ENCODE results near the gene SYNJ1. TPM values are rescaled to one million over a fixed set of nuclear protein-coding genes. Genes with fewer than 3 reads are reported as not detected.

SYNJ1 gene
- total RNA-seq, 1 experiment from 2014 or later = 4.2 TPM

DNA sequence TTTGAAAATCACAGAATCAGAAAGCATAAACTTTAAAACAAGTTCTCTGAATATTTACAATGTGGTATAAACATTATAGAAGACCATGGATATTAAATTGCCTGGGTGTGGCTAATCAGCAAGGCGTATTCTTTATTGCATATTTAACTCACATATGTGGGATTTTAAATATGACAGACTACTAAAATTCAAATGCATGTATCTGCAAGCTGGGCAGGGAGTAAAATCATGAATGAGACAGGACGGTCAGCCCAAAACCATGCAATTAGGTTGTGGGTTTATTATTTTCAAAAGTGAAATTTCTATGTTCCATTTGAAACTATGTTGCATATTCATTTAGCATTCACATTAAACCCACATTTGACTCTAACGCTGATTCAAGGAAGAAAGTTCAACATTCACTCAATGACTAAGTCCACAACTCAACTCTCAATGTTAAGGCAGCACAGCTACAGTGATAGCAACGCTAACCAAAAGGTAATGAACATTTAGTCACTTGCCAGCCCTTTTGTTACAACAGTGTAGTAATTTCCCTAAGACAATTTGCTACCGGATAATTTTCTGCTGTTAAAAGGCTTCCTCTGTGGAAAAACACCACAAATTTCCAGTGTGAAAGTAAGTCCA is 6.3 kb upstream of the SYNJ1 start (continued):
- TF ChIP-seq, protein P1, sequence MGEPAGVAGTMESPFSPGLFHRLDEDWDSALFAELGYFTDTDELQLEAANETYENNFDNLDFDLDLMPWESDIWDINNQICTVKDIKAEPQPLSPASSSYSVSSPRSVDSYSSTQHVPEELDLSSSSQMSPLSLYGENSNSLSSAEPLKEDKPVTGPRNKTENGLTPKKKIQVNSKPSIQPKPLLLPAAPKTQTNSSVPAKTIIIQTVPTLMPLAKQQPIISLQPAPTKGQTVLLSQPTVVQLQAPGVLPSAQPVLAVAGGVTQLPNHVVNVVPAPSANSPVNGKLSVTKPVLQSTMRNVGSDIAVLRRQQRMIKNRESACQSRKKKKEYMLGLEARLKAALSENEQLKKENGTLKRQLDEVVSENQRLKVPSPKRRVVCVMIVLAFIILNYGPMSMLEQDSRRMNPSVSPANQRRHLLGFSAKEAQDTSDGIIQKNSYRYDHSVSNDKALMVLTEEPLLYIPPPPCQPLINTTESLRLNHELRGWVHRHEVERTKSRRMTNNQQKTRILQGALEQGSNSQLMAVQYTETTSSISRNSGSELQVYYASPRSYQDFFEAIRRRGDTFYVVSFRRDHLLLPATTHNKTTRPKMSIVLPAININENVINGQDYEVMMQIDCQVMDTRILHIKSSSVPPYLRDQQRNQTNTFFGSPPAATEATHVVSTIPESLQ (CRISPR knock-in tag; IDR thresholded peaks at IDR 0.05) = no peak
- TF ChIP-seq, protein P2, sequence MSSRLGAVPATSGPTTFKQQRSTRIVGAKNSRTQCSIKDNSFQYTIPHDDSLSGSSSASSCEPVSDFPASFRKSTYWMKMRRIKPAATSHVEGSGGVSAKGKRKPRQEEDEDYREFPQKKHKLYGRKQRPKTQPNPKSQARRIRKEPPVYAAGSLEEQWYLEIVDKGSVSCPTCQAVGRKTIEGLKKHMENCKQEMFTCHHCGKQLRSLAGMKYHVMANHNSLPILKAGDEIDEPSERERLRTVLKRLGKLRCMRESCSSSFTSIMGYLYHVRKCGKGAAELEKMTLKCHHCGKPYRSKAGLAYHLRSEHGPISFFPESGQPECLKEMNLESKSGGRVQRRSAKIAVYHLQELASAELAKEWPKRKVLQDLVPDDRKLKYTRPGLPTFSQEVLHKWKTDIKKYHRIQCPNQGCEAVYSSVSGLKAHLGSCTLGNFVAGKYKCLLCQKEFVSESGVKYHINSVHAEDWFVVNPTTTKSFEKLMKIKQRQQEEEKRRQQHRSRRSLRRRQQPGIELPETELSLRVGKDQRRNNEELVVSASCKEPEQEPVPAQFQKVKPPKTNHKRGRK (CRISPR knock-in tag; IDR thresholded peaks at IDR 0.05; ENCODE audit: borderline replicate concordance) = no peak
- TF ChIP-seq ESRRA (CRISPR knock-in tag; IDR thresholded peaks at IDR 0.05; ENCODE audit: borderline replicate concordance) = no peak
- TF ChIP-seq, protein P3, sequence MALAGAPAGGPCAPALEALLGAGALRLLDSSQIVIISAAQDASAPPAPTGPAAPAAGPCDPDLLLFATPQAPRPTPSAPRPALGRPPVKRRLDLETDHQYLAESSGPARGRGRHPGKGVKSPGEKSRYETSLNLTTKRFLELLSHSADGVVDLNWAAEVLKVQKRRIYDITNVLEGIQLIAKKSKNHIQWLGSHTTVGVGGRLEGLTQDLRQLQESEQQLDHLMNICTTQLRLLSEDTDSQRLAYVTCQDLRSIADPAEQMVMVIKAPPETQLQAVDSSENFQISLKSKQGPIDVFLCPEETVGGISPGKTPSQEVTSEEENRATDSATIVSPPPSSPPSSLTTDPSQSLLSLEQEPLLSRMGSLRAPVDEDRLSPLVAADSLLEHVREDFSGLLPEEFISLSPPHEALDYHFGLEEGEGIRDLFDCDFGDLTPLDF (CRISPR knock-in tag; IDR thresholded peaks at IDR 0.05) = no peak
- TF ChIP-seq FOXP1 (CRISPR knock-in tag; IDR thresholded peaks at IDR 0.05; ENCODE audit: borderline replicate concordance) = no peak
- no peak for TF ChIP-seq TCF7 (CRISPR knock-in tag; IDR thresholded peaks at IDR 0.05; ENCODE audit: low read depth)
- no peak for TF ChIP-seq ZNF219 (CRISPR knock-in tag; IDR thresholded peaks at IDR 0.05; ENCODE audit: borderline replicate concordance)
- TF ChIP-seq RORB (CRISPR knock-in tag; IDR thresholded peaks at IDR 0.05) = no peak
- TF ChIP-seq CBFB (CRISPR knock-in tag; IDR thresholded peaks at IDR 0.05; ENCODE audit: low read depth) = no peak

DNA sequence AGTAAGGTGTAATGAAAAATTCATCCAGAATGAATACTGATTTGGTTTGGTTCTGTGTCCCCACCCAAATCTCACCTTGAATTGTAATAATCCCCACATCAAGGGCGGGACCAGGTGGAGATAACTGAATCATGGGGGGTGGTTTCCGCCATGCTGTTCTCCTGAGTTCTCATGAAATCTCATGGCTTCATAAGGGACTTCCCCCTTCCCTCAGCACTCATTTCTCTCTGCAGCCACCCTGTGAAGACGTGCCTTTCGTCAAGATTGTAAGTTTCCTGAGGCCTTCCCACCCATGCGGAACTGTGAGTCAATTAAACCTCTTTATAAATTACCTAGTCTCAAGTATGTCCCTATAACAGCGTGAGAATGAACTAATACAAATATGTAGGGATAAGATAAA is 5.5 kb upstream of the SYNJ1 start:
- Mint-ChIP-seq H3K9me3 (no peaks in the 10 kb centered on the region), H3K4me3 (no peak overlapping the region), H3K4me1 (peaks cover 16% of the 10 kb centered on the region), H3K27me3 (ENCODE audit: low read depth) (no peaks in the 10 kb centered on the region), H3K27ac (no peak overlapping the region), H3K36me3 (peaks cover 10% of the 10 kb centered on the region)
- ChIA-PET POLR2A (no interaction called here), CTCF (no interaction called here)
- TF ChIP-seq SMAD3 (CRISPR knock-in tag; IDR thresholded peaks at IDR 0.05; ENCODE audit: borderline replicate concordance) = no peak
- no peak for TF ChIP-seq OVOL2 (CRISPR knock-in tag; IDR thresholded peaks at IDR 0.05; ENCODE audit: borderline replicate concordance)
- TF ChIP-seq FOXK1 (CRISPR knock-in tag; IDR thresholded peaks at IDR 0.05) = no peak
- TF ChIP-seq ZNF121 (CRISPR knock-in tag; IDR thresholded peaks at IDR 0.05) = no peak
- TF ChIP-seq, protein P4, sequence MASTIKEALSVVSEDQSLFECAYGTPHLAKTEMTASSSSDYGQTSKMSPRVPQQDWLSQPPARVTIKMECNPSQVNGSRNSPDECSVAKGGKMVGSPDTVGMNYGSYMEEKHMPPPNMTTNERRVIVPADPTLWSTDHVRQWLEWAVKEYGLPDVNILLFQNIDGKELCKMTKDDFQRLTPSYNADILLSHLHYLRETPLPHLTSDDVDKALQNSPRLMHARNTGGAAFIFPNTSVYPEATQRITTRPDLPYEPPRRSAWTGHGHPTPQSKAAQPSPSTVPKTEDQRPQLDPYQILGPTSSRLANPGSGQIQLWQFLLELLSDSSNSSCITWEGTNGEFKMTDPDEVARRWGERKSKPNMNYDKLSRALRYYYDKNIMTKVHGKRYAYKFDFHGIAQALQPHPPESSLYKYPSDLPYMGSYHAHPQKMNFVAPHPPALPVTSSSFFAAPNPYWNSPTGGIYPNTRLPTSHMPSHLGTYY (CRISPR knock-in tag; IDR thresholded peaks at IDR 0.05) = no peak
- TF ChIP-seq CREM (CRISPR knock-in tag; IDR thresholded peaks at IDR 0.05) = no peak
- DNase-seq (ENCODE audit: low spot score) = no peak
- no peak for ATAC-seq

DNA sequence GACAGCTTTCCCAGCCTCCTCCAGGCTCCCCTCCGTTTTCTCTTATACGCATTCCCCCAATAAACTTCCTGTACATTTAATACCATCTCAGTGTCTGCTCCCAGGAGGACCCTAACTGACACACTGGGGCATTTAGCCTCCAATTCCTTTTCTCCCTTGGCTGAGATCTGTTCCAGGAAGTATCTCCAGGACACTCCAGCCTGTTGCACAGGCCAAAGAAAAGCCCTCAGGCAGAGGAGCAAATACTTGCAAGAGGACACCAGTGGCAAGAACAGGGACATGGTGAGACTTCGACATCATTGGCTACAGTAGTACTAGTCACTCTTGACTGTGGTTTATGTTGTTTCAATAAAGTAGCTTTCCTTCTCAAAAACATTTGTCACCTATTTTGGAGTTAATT is 4.7 kb upstream of the SYNJ1 start:
- DNase-seq (ENCODE audit: low spot score) (no peak), ATAC-seq (no peak)
- H3K4me3 Mint-ChIP-seq = no peak overlapping the region
- H3K27ac Mint-ChIP-seq = peak overlapping the region; percentile 3; the same call in 1 of the 2 replicates
- peaks cover 10% of the 10 kb centered on the region for H3K36me3 Mint-ChIP-seq
- POLR2A ChIA-PET = no interaction called here
- peaks cover 16% of the 10 kb centered on the region for H3K4me1 Mint-ChIP-seq
- no peaks in the 10 kb centered on the region for H3K27me3 Mint-ChIP-seq (ENCODE audit: low read depth)
- TF ChIP-seq, protein P5, sequence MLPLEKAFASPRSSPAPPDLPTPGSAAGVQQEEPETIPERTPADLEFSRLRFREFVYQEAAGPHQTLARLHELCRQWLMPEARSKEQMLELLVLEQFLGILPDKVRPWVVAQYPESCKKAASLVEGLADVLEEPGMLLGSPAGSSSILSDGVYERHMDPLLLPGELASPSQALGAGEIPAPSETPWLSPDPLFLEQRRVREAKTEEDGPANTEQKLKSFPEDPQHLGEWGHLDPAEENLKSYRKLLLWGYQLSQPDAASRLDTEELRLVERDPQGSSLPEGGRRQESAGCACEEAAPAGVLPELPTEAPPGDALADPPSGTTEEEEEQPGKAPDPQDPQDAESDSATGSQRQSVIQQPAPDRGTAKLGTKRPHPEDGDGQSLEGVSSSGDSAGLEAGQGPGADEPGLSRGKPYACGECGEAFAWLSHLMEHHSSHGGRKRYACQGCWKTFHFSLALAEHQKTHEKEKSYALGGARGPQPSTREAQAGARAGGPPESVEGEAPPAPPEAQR (CRISPR knock-in tag; IDR thresholded peaks at IDR 0.05) = no peak
- TF ChIP-seq GTF2I (CRISPR knock-in tag; conservative IDR thresholded peaks at IDR 0.05) (no peak), CREB1 (CRISPR knock-in tag; IDR thresholded peaks at IDR 0.05) (no peak), FOXK1 (CRISPR knock-in tag; IDR thresholded peaks at IDR 0.05) (no peak), TEAD4 (CRISPR knock-in tag; IDR thresholded peaks at IDR 0.05) (no peak), ZNF671 (CRISPR knock-in tag; IDR thresholded peaks at IDR 0.05) (no peak), ZNF263 (CRISPR knock-in tag; IDR thresholded peaks at IDR 0.05; ENCODE audit: low read depth) (no peak), ESRRA (CRISPR knock-in tag; IDR thresholded peaks at IDR 0.05; ENCODE audit: borderline replicate concordance) (no peak), RELA (CRISPR knock-in tag; IDR thresholded peaks at IDR 0.05; ENCODE audit: borderline replicate concordance) (no peak)
- TF ChIP-seq, protein P6, sequence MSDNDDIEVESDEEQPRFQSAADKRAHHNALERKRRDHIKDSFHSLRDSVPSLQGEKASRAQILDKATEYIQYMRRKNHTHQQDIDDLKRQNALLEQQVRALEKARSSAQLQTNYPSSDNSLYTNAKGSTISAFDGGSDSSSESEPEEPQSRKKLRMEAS (CRISPR knock-in tag; IDR thresholded peaks at IDR 0.05) = no peak
- CTCF ChIA-PET = no interaction called here
- H3K9me3 Mint-ChIP-seq = no peaks in the 10 kb centered on the region
